Neural cell (in vitro differentiated cells): Measurements from ENCODE around the gene REM2. TPM values are rescaled to one million over a fixed set of nuclear protein-coding genes. Genes with fewer than 3 reads are reported as not detected.
A peak's percentile ranks its signal among the peaks of the same experiment; 100 is the strongest.

Experiments used
- H2AFZ ChIP-seq: fragments of 200-600, 300-800 bp; sonication (generic), shearing (Covaris generic); 2 replicates; pipeline ENCODE4 v1.6.0; 2014; ENCODE audit warnings: low read depth, mild to moderate bottlenecking, antibody characterized with exemption, low read length, moderate library complexity
- H3F3A ChIP-seq: fragments of 200-600 bp; shearing (Covaris generic); 2 replicates; pipeline ENCODE4 v1.6.1; 2016; ENCODE audit warnings: mild to moderate bottlenecking, moderate library complexity, mixed read lengths, antibody characterized with exemption, low read length; ENCODE audit not compliant: insufficient read depth, poor library complexity, severe bottlenecking
- H3K27ac ChIP-seq: fragments of 200-600, 300-800 bp; sonication (generic), shearing (Covaris generic); 2 replicates; pipeline ENCODE4 v1.5.1; 2014; ENCODE audit warnings: mild to moderate bottlenecking, low read length, moderate library complexity
- H3K27me3 ChIP-seq: fragments of 300-800, 200-600 bp; sonication (generic), shearing (Covaris generic); 2 replicates; pipeline ENCODE4 v1.6.0; 2014; ENCODE audit warnings: mild to moderate bottlenecking, low read depth, low read length, moderate library complexity; ENCODE audit not compliant: insufficient read depth
- H3K36me3 ChIP-seq: fragments of 300-800, 200-600 bp; sonication (generic), shearing (Covaris generic); 2 replicates; pipeline ENCODE4 v1.5.1; 2014; ENCODE audit warnings: mild to moderate bottlenecking, antibody characterized with exemption, low read length, moderate library complexity; ENCODE audit not compliant: insufficient read depth
- H3K4me2 ChIP-seq: fragments of 300-800, 200-600 bp; sonication (generic), shearing (Covaris generic); 2 replicates; pipeline ENCODE4 v1.6.0; 2014; ENCODE audit warnings: mild to moderate bottlenecking, low read length
- H3K4me3 ChIP-seq: fragments of 300-800, 200-600 bp; sonication (generic), shearing (Covaris generic); 2 replicates; pipeline ENCODE4 v1.5.1; 2014; ENCODE audit warnings: mild to moderate bottlenecking, low read length, moderate library complexity
- H3K79me2 ChIP-seq: fragments of 200-600 bp; shearing (Covaris generic); replicated peaks from 2 replicates; pipeline ENCODE4 v1.6.0; 2014; ENCODE audit warnings: mild to moderate bottlenecking, low read length, moderate library complexity; ENCODE audit not compliant: insufficient read depth
- H3K9ac ChIP-seq: fragments of 300-800, 200-600 bp; sonication (generic), shearing (Covaris generic); 2 replicates; pipeline ENCODE4 v1.6.1; 2016; ENCODE audit warnings: mild to moderate bottlenecking, low read length, mixed read lengths
- H3K9me2 ChIP-seq: fragments of 200-600 bp; shearing (Covaris generic); 2 replicates; pipeline ENCODE4 v1.6.1; 2016; ENCODE audit warnings: mild to moderate bottlenecking, low read length, mixed read lengths; ENCODE audit not compliant: insufficient read depth
- H3K9me3 ChIP-seq: fragments of 200-600, 300-800 bp; sonication (generic), shearing (Covaris generic); 2 replicates; pipeline ENCODE4 v1.6.1; 2016; ENCODE audit warnings: mild to moderate bottlenecking, mixed run types, low read length, moderate library complexity, mixed read lengths
- H4K20me1 ChIP-seq: fragments of 200-600 bp; shearing (Covaris generic); 2 replicates; pipeline ENCODE4 v1.6.1; 2016; ENCODE audit warnings: mild to moderate bottlenecking, mixed run types; ENCODE audit not compliant: insufficient read depth
- CTCF ChIP-seq: fragments of 450-650 bp; IDR thresholded peaks from 2 replicates; pipeline ENCODE4 v1.5.1; 2014; ENCODE audit warnings: antibody characterized with exemption, mild to moderate bottlenecking, moderate library complexity; ENCODE audit not compliant: poor library complexity, severe bottlenecking
- EP300 ChIP-seq: fragments of 450-650 bp; conservative IDR thresholded peaks from 2 replicates; pipeline ENCODE4 v1.6.1; 2014; ENCODE audit warnings: antibody characterized with exemption, mild to moderate bottlenecking, moderate library complexity; ENCODE audit not compliant: poor library complexity, severe bottlenecking
- EZH2 ChIP-seq: fragments of 200-600, 300-800 bp; shearing (Covaris generic), sonication (generic); IDR thresholded peaks from 2 replicates; pipeline ENCODE4 v1.6.1; 2014; ENCODE audit warnings: antibody characterized with exemption, low read length, borderline replicate concordance, mild to moderate bottlenecking; ENCODE audit not compliant: insufficient read depth, poor library complexity, severe bottlenecking
- MXI1 ChIP-seq: fragments of 450-650 bp; conservative IDR thresholded peaks from 2 replicates; pipeline ENCODE4 v1.6.1; 2014; ENCODE audit warnings: antibody characterized with exemption, mild to moderate bottlenecking; ENCODE audit not compliant: poor library complexity, severe bottlenecking
- POLR2AphosphoS5 ChIP-seq: IDR thresholded peaks from 2 replicates; pipeline ENCODE4 v1.6.1; 2012
- RAD21 ChIP-seq: fragments of 450-650 bp; conservative IDR thresholded peaks from 2 replicates; pipeline ENCODE4 v1.6.1; 2014; ENCODE audit warnings: antibody characterized with exemption, mild to moderate bottlenecking, moderate library complexity
- REST ChIP-seq: IDR thresholded peaks from 2 replicates; pipeline ENCODE4 v1.6.1; 2012; ENCODE audit warnings: borderline replicate concordance
- SMC3 ChIP-seq: fragments of 450-650 bp; conservative IDR thresholded peaks from 2 replicates; pipeline ENCODE4 v1.6.1; 2014; ENCODE audit warnings: antibody characterized with exemption, mild to moderate bottlenecking, moderate library complexity; ENCODE audit not compliant: poor library complexity
- TAF1 ChIP-seq: IDR thresholded peaks from 2 replicates; pipeline ENCODE4 v1.6.1; 2012; ENCODE audit warnings: low read depth
- polyA minus RNA-seq: library from RNA; depleted of rRNA, polyadenylated mRNA; stranded (reverse); fragments of >200 nt; gene quantifications from 2 replicates; pipeline ENCODE4 v1.2.3, GENCODE V29; 2014
- polyA plus RNA-seq: library from polyadenylated mRNA; depleted of rRNA; stranded (reverse); fragments of >200 nt; gene quantifications from 2 replicates; pipeline ENCODE4 v1.2.3, GENCODE V29; 2014

REM2 gene, protein sequence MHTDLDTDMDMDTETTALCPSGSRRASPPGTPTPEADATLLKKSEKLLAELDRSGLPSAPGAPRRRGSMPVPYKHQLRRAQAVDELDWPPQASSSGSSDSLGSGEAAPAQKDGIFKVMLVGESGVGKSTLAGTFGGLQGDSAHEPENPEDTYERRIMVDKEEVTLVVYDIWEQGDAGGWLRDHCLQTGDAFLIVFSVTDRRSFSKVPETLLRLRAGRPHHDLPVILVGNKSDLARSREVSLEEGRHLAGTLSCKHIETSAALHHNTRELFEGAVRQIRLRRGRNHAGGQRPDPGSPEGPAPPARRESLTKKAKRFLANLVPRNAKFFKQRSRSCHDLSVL
- polyA plus RNA-seq (28.6 and 31.1 TPM in 2 replicates), polyA minus RNA-seq (21.9 and 29.5 TPM in 2 replicates)

DNA sequence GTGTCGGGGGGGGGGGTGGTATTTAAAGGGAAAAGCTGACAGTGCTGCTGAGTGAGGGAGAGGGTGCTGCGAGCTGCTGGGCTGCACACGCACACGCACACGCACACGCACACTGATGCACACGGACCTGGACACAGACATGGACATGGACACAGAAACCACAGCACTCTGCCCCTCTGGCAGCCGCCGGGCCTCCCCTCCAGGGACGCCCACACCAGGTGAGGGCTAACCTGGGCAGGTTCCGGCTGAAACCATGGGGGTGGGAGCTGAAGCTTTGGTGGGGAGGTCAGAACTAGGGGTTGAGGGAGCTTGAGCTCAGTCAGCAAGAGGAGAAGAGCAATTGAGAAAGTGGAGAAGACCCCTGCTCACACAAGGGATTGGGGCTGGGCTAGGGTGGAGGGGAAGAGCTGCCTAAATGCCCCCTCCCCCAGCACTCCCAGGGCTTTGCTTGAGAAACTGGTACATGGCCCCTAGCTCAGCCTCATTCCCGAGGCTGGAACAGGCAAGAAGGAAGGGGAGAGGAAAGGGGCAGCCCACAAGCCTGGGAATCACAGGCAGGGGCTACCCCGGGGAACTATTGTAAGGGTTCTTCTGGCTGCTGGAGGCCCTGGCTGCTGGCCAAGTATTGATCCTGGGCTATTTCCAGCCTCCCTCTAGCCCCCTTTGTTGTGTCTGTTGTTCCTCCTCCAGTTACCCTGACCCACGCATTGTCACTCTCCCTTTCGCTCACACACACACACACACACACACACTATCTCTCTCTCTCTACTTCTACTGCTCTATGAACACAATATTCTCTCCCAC lies at the start of gene REM2:
Gene REM2, plus strand, starts transcription at position 50 of the 804 bp plus-strand sequence. Its CDS starts 66 bp downstream, at position 116.
- H3K4me2 ChIP-seq, result peak within 1 kb of the TSS; percentile 99
- no peaks in the 10 kb centered on the region for H3K9me2 ChIP-seq
- peak within 1 kb of the TSS; percentile 69 for H2AFZ ChIP-seq
- TF ChIP-seq SMC3 (peak; percentile 23), MXI1 (peak; percentile 49), POLR2AphosphoS5 (peak; percentile 98), EP300 (no peak), CTCF (no peak), REST (peak; percentile 73)
- peaks cover 8% of the 10 kb centered on the region for H3F3A ChIP-seq
- H3K79me2 ChIP-seq, result peaks cover 29% of the 10 kb centered on the region
- peak within 1 kb of the TSS; percentile 90 for H3K4me3 ChIP-seq
- peak within 1 kb of the TSS; percentile 97 for H3K27ac ChIP-seq
- H3K9me3 ChIP-seq, result no peaks in the 10 kb centered on the region
- no peaks in the 10 kb centered on the region for H4K20me1 ChIP-seq
- H3K36me3 ChIP-seq, result no peaks in the 10 kb centered on the region
- H3K27me3 ChIP-seq, result no peaks in the 10 kb centered on the region
- peak within 1 kb of the TSS; percentile 100 for H3K9ac ChIP-seq

- peaks cover 5% of the 10 kb centered on the region for H3K36me3 ChIP-seq
- H3K79me2 ChIP-seq, result peaks cover 4% of the 10 kb centered on the region
- H2AFZ ChIP-seq, result no peak overlapping the region
- no peak overlapping the region for H3K9ac ChIP-seq
- H3K4me3 ChIP-seq, result no peak overlapping the region
- TF ChIP-seq REST (no peak), EZH2 (no peak), RAD21 (no peak), EP300 (no peak), TAF1 (no peak)
- H3K9me3 ChIP-seq, result no peaks in the 10 kb centered on the region
- H4K20me1 ChIP-seq, result no peaks in the 10 kb centered on the region
- no peak overlapping the region for H3K4me2 ChIP-seq
- no peak overlapping the region for H3K27ac ChIP-seq
- H3K27me3 ChIP-seq, result peaks cover 37% of the 10 kb centered on the region
- no peaks in the 10 kb centered on the region for H3F3A ChIP-seq
- H3K9me2 ChIP-seq, result no peaks in the 10 kb centered on the region
Measured at GRCh38 chr14:22835505-22835904, 47.5 kb upstream of the REM2 start.
